ENCODE data around the gene SLC38A10. TPM values are rescaled to one million over a fixed set of nuclear protein-coding genes. Genes with fewer than 3 reads are reported as not detected.

The SLC38A10 gene
- total RNA-seq, 1 donor from 2014 or later: 97.1 TPM

DNA sequence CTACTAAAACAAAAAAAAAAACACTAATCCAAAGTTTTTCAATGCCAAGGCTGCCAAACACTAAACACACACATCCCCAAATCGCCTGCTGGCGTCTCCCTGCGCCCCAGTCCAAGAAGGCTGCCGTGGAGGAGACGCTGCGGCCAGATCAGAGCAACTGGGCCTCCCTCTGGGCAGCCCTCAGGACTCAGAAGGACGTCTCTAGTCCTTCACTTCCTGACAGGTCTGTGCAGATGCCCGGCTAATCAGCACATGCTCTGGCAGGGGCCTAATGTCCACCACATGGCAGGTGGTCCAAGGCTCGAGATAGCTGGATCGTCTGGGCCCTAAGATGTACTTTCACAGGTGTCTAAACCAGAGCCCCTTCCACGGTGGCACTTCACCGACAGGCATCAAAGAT is 2.7 kb downstream of the SLC38A10 start:
- H3K36me3 Mint-ChIP-seq (ENCODE audit: low read depth): peaks cover 31% of the 10 kb centered on the region
- H3K4me3 Mint-ChIP-seq: no peak overlapping the region
- H3K4me1 Mint-ChIP-seq: peaks cover 42% of the 10 kb centered on the region
- TF ChIP-seq, protein P1, sequence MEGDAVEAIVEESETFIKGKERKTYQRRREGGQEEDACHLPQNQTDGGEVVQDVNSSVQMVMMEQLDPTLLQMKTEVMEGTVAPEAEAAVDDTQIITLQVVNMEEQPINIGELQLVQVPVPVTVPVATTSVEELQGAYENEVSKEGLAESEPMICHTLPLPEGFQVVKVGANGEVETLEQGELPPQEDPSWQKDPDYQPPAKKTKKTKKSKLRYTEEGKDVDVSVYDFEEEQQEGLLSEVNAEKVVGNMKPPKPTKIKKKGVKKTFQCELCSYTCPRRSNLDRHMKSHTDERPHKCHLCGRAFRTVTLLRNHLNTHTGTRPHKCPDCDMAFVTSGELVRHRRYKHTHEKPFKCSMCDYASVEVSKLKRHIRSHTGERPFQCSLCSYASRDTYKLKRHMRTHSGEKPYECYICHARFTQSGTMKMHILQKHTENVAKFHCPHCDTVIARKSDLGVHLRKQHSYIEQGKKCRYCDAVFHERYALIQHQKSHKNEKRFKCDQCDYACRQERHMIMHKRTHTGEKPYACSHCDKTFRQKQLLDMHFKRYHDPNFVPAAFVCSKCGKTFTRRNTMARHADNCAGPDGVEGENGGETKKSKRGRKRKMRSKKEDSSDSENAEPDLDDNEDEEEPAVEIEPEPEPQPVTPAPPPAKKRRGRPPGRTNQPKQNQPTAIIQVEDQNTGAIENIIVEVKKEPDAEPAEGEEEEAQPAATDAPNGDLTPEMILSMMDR (IDR thresholded peaks at IDR 0.05): no peak
- ChIA-PET CTCF (interaction anchor here (0.6 to 4.0 kb wide), 9 partner anchors 103 to 309 kb away, joined by 3 to 43 read pairs (median 4); partner anchors contain the start of genes BAHCC1 and FAAP100), POLR2A (interaction anchor here (0.5 to 1.9 kb wide), 9 partner anchors 53 to 1668 kb away, joined by 3 to 8 read pairs (median 4); partner anchors contain the start of genes ACTG1, NDUFAF8 and TEPSIN)
- intact Hi-C loops (cut with micrococcal nuclease): loop anchor here (5.0 kb wide), 1 partner anchor 310 kb away; no protein-coding TSS in a partner anchor
- H3K27ac Mint-ChIP-seq: no peak overlapping the region
- no peaks in the 10 kb centered on the region for H3K9me3 Mint-ChIP-seq
- H3K27me3 Mint-ChIP-seq: no peaks in the 10 kb centered on the region
- no peak for ATAC-seq (ENCODE audit: low read depth)
- DNase-seq: no peak

DNA sequence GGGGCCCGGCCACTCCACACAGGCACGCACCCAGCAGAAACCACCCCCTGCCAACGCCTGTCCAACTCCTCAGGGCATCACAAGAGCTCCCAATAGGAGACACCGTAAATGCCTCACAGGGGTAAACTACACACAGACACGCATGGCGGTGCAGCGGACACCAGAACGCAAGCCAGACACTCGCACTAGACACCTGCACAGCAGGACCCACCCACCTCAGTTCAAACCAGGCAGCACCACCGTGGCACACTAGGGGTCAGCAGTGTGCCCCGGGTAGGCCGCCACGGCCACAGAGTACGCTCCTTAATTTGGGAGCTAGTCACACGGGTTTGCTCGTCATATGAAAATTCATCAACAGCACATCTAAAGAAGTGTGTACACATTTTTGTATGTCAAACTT is 3.4 kb downstream of the SLC38A10 start:
- Mint-ChIP-seq H3K4me1 (peaks cover 45% of the 10 kb centered on the region), H3K4me3 (peak overlapping the region; percentile 55), H3K36me3 (ENCODE audit: low read depth) (peaks cover 39% of the 10 kb centered on the region), H3K27me3 (no peaks in the 10 kb centered on the region), H3K9me3 (no peaks in the 10 kb centered on the region), H3K27ac (no peak overlapping the region)
- ChIA-PET CTCF (interaction anchor here (0.6 to 4.0 kb wide), 8 partner anchors 104 to 310 kb away, joined by 3 to 43 read pairs (median 4); partner anchors contain the start of genes BAHCC1 and FAAP100), POLR2A (interaction anchor here (0.5 to 1.9 kb wide), 8 partner anchors 53 to 1667 kb away, joined by 3 to 8 read pairs (median 5); partner anchors contain the start of genes ACTG1, NDUFAF8 and TEPSIN)
- peak; percentile 74 for ATAC-seq (ENCODE audit: low read depth)
- TF ChIP-seq, protein P1 (IDR thresholded peaks at IDR 0.05): peak; percentile 76
- DNase-seq: peak; percentile 70
- intact Hi-C loops (cut with micrococcal nuclease): loop anchor here (1.0 to 5.0 kb wide), 3 partner anchors 105 to 311 kb away; no protein-coding TSS in a partner anchor

DNA sequence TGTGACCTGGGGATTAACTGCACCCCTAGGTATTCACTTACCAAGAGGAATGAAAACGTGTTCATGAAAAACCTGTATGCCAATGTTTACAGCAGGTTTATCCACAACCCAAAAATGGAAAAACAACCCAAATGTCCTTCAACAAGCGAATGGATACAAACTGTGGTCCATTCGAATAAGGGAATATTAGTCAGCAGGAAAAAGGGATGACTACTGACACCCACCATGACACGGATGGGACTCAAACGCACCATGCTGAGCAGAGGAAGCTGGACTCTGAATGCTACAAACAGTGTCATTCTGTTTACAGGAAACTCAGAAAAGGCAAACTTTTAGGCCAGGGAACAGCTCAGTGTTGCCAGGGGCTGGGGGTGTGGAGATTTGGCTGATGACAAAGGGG is 4.9 kb downstream of the SLC38A10 start:
- intact Hi-C loops (cut with micrococcal nuclease): loop anchor here (2.0 to 5.0 kb wide), 2 partner anchors 107 to 312 kb away; no protein-coding TSS in a partner anchor
- Mint-ChIP-seq H3K36me3 (ENCODE audit: low read depth) (peaks cover 39% of the 10 kb centered on the region), H3K4me3 (no peak overlapping the region), H3K27me3 (no peaks in the 10 kb centered on the region), H3K27ac (no peak overlapping the region), H3K4me1 (peaks cover 46% of the 10 kb centered on the region), H3K9me3 (no peaks in the 10 kb centered on the region)
- ChIA-PET POLR2A (interaction anchor here (1.9 kb wide), 1 partner anchor 193 kb away, joined by 8 read pairs; no protein-coding TSS in a partner anchor), CTCF (interaction anchor here (4.0 kb wide), 1 partner anchor 193 kb away, joined by 43 read pairs; no protein-coding TSS in a partner anchor)
- DNase-seq (no peak), ATAC-seq (ENCODE audit: low read depth) (no peak)
- TF ChIP-seq, protein P1 (IDR thresholded peaks at IDR 0.05): no peak

DNA sequence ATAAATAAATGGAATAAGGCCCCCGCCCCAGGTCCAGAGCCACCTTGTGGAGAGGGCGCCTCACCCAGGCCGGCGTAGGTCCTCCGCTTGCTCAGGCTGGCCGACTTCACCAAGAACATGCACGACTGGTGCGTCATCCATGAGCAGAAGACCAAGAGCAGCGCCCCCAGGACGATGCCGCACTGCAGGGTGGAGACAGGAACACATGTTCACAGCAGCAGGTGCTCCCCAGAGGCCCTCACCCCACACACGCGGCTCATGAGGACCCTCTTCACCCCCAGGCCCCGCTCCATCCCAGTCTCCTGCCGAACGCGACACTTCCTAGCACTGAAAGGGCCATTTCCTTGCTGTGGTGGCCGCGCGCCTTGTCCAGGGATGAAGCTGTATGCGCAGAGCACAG is 5.5 kb downstream of the SLC38A10 start:
- Mint-ChIP-seq H3K27me3 (no peaks in the 10 kb centered on the region), H3K36me3 (ENCODE audit: low read depth) (peaks cover 39% of the 10 kb centered on the region), H3K4me3 (no peak overlapping the region), H3K27ac (no peak overlapping the region), H3K4me1 (peaks cover 51% of the 10 kb centered on the region), H3K9me3 (no peaks in the 10 kb centered on the region)
- TF ChIP-seq, protein P1 (IDR thresholded peaks at IDR 0.05): no peak
- ChIA-PET POLR2A (no interaction called here), CTCF (no interaction called here)
- intact Hi-C loops (cut with micrococcal nuclease): loop anchor here (2.0 to 5.0 kb wide), 2 partner anchors 107 to 313 kb away; no protein-coding TSS in a partner anchor
- no peak for ATAC-seq (ENCODE audit: low read depth)
- no peak for DNase-seq

DNA sequence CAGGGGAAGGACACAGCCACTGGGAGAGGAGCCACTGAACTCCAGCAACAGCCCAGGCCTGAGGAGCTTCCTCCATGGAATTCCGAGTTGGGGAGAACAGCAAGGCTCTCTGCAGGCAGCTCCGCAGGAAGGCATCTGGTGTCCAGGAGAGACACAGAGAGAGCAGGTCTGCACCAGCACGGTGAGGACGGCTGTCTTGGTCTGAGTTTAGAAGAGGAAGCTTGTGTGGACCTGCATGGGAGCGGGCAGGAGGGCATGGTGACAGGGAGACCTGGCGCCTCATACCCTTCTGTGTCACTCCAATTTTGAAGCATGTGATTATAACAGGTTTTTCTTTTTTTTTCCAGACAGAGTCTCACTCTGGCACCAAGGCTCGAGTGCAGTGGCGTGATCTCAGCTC is 6.4 kb downstream of the SLC38A10 start:
- H3K4me1 Mint-ChIP-seq: peaks cover 48% of the 10 kb centered on the region
- no peak overlapping the region for H3K27ac Mint-ChIP-seq
- TF ChIP-seq, protein P1 (IDR thresholded peaks at IDR 0.05): no peak
- DNase-seq (no peak), ATAC-seq (ENCODE audit: low read depth) (no peak)
- peaks cover 38% of the 10 kb centered on the region for H3K36me3 Mint-ChIP-seq (ENCODE audit: low read depth)
- intact Hi-C loops (cut with micrococcal nuclease): no loop called here
- H3K4me3 Mint-ChIP-seq: no peak overlapping the region
- ChIA-PET POLR2A (interaction anchor here (0.7 kb wide), 1 partner anchor 65 kb away, joined by 3 read pairs; no protein-coding TSS in a partner anchor), CTCF (no interaction called here)
- H3K9me3 Mint-ChIP-seq: no peaks in the 10 kb centered on the region
- H3K27me3 Mint-ChIP-seq: no peaks in the 10 kb centered on the region

Data from activated B cell treated with CpG ODN at 0.5 μM for 24 hours (primary cell).